ENCODE results near the gene CUL9. TPM values are rescaled to one million over a fixed set of nuclear protein-coding genes. Genes with fewer than 3 reads are reported as not detected.

Gene CUL9
- total RNA-seq, 2 experiments from 2014 or later, result 32.9 to 37.0 TPM

DNA sequence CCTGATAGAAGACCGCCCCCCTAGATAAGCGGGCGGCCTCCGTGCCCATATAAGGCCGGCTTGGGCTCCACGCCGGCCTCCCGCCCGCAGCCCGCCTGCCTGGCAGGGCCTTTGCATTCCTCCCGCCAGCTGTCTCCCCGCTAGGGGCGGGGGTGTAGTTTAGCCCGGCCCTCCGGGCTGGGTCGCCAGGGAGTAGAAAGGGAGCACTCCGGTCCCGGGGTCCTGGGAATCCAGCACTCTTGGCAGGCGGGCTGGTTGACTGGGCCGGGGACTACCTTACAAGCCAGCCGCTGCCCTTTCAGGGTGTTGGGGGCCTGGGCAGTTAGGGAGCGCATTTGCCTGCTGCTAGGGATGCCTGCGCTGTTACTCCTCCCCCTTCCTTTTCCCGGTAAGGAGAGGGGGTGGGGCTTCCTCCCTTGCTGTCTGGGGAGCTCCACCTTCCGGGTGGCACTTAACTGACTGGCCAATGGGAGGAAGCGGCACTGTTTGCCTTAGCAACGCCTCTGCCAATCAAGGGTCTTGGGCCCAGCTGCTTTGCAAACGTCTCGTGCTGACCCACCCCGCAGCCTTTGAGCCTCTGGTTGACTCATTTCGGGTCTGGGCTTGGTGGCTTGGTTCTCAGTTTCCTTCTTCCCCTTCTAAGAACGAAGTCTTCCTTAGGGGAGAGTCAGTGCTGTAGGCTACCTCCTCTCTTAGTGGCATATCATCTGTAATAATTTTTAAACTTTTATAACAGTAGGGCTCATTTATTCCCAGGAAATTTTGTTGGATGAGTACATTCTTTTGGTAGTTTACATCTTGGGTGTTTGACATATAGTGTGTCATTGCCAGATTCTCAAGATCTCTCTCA is 7.5 kb upstream of the CUL9 start:
- TF ChIP-seq EZH2phosphoT487 (IDR thresholded peaks at IDR 0.05; ENCODE audit: borderline replicate concordance, low read depth, low read length), result no peak
- TF ChIP-seq, protein P1, sequence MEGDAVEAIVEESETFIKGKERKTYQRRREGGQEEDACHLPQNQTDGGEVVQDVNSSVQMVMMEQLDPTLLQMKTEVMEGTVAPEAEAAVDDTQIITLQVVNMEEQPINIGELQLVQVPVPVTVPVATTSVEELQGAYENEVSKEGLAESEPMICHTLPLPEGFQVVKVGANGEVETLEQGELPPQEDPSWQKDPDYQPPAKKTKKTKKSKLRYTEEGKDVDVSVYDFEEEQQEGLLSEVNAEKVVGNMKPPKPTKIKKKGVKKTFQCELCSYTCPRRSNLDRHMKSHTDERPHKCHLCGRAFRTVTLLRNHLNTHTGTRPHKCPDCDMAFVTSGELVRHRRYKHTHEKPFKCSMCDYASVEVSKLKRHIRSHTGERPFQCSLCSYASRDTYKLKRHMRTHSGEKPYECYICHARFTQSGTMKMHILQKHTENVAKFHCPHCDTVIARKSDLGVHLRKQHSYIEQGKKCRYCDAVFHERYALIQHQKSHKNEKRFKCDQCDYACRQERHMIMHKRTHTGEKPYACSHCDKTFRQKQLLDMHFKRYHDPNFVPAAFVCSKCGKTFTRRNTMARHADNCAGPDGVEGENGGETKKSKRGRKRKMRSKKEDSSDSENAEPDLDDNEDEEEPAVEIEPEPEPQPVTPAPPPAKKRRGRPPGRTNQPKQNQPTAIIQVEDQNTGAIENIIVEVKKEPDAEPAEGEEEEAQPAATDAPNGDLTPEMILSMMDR (conservative IDR thresholded peaks at IDR 0.05; ENCODE audit: low read length), result no peak
- H3K4me1 ChIP-seq (ENCODE audit: insufficient read depth, low read length, poor library complexity, severe bottlenecking), result peaks cover 34% of the 10 kb centered on the region
- peaks cover 22% of the 10 kb centered on the region for H4K20me1 ChIP-seq (ENCODE audit: insufficient read depth, low read length)
- H2AFZ ChIP-seq (ENCODE audit: low read length), result no peak overlapping the region
- no TSS peak for BruUV-seq (replicated peaks)
- peaks cover 18% of the 10 kb centered on the region; the same call in 1 of the 2 replicates for H3K79me2 ChIP-seq (ENCODE audit: insufficient read depth, low read depth, low read length)
- H3K4me3 ChIP-seq (ENCODE audit: low read depth, low read length, poor library complexity, severe bottlenecking), result peak overlapping the region; percentile 90
- peaks cover 46% of the 10 kb centered on the region for H3K36me3 ChIP-seq (ENCODE audit: insufficient read depth, low read length)
- no peaks in the 10 kb centered on the region for H3K9me2 ChIP-seq (ENCODE audit: insufficient read depth, low read length)
- peak; percentile 97 for DNase-seq (ENCODE audit: low spot score)
- H3K27ac ChIP-seq (ENCODE audit: low read depth, low read length, poor library complexity, severe bottlenecking), result peak overlapping the region; percentile 35
- intact Hi-C loops (cut with micrococcal nuclease; ENCODE audit: unreplicated experiment), result loop anchor here (2.0 to 10.0 kb wide), 4 partner anchors 50 to 610 kb away; partner anchors contain the start of genes TBCC, TJAP1 and UBR2
- POLR2A ChIA-PET, result interaction anchor here (0.6 to 1.5 kb wide), 9 partner anchors 11 to 1143 kb away, joined by 3 to 6 read pairs (median 4); partner anchors contain the start of genes DNPH1 and TMEM63B
- peak overlapping the region; percentile 97 for H3K4me2 ChIP-seq (ENCODE audit: low read length)
- CTCF ChIA-PET (ENCODE audit: unreplicated experiment), result interaction anchor here (0.9 to 1.0 kb wide), 2 partner anchors 141 to 218 kb away, joined by 3 to 8 read pairs; no protein-coding TSS in a partner anchor
- no peaks in the 10 kb centered on the region for H3K9me3 ChIP-seq (ENCODE audit: low read length)

DNA sequence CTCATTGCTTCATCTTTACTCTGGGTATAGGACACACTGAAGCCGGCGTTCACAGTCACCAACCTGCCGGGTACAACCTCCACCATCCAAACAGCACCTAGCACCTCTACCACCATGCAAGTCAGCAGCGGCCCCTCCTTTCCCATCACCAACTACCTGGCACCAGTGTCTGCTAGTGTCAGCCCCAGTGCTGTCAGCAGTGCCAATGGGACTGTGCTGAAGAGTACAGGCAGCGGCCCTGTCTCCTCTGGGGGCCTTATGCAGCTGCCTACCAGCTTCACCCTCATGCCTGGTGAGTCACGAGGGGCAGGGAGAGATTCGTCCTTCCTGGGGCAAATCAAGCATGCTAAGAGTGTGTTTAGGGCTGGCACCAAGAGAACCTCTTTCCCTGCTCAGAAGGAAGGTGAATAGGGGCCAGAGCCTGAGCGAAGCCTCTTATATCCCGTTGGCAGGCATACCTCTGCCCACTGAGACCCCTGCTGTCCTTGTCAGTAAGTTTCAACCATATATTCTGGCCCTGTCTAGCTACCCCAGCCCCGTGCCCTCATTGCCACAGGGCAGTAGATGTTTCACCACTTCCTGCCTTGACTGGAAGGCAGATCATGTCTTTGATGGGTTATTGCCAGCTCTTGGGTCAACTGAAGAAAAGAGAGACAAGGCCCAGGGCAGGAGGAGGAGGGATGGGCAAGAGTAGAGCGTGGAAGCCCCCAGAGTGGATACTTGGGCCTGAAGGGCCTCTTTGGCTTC is 6.1 kb upstream of the CUL9 start:
- Histone ChIP-seq H3K79me2 (ENCODE audit: insufficient read depth, low read depth, low read length) (peaks cover 18% of the 10 kb centered on the region; the same call in 1 of the 2 replicates), H3K4me2 (ENCODE audit: low read length) (no peak overlapping the region), H3K4me1 (ENCODE audit: insufficient read depth, low read length, poor library complexity, severe bottlenecking) (peaks cover 27% of the 10 kb centered on the region), H3K27ac (ENCODE audit: low read depth, low read length, poor library complexity, severe bottlenecking) (no peak overlapping the region), H3K4me3 (ENCODE audit: low read depth, low read length, poor library complexity, severe bottlenecking) (no peak overlapping the region), H3K36me3 (ENCODE audit: insufficient read depth, low read length) (peaks cover 46% of the 10 kb centered on the region), H3K9me2 (ENCODE audit: insufficient read depth, low read length) (no peaks in the 10 kb centered on the region), H3K9me3 (ENCODE audit: low read length) (no peaks in the 10 kb centered on the region), H2AFZ (ENCODE audit: low read length) (no peak overlapping the region), H4K20me1 (ENCODE audit: insufficient read depth, low read length) (peaks cover 22% of the 10 kb centered on the region)
- no peak for DNase-seq (ENCODE audit: low spot score)
- POLR2A ChIA-PET, result no interaction called here
- intact Hi-C loops (cut with micrococcal nuclease; ENCODE audit: unreplicated experiment), result loop anchor here (2.0 to 10.0 kb wide), 2 partner anchors 49 to 611 kb away; partner anchors contain the start of gene UBR2
- TF ChIP-seq, protein P1 (conservative IDR thresholded peaks at IDR 0.05; ENCODE audit: low read length), result no peak
- TF ChIP-seq EZH2phosphoT487 (IDR thresholded peaks at IDR 0.05; ENCODE audit: borderline replicate concordance, low read depth, low read length), result no peak
- CTCF ChIA-PET (ENCODE audit: unreplicated experiment), result no interaction called here
- BruUV-seq (replicated peaks), result no TSS peak
